Measurements from ENCODE around the gene ZNF2. TPM values are rescaled to one million over a fixed set of nuclear protein-coding genes. Genes with fewer than 3 reads are reported as not detected.
A peak's percentile ranks its signal among the peaks of the same experiment; 100 is the strongest.

Gene ZNF2
- total RNA-seq, 1 donor from 2014 or later, result 7.0 TPM

DNA sequence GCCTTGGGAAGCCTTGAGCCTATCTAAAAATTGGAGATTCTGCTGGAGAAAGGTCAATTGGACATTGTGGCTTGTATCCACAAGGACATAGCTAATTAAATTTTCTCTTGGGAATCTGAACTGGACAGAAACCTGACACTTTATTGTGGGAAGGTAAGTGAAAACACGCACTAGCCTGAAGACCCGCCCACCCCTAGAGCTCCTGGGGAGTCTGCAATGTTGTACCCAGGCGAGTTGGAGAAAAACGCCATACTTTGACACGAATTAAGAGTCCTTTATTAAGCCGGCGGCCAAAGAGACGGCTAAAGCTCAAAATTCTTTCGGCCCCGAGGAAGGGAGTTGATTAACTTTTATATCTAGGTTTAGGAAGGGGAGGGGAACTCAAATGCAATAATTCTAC lies 40.5 kb downstream of the ZNF2 start:
- H3K4me3 Mint-ChIP-seq, result peak overlapping the region; percentile 95
- peaks cover 31% of the 10 kb centered on the region for H3K4me1 Mint-ChIP-seq
- no peak overlapping the region for H3K27ac Mint-ChIP-seq (ENCODE audit: unreplicated experiment)
- peaks cover 21% of the 10 kb centered on the region for H3K9me3 Mint-ChIP-seq
- no peak for DNase-seq (ENCODE audit: low read depth, low spot score)
- H3K27me3 Mint-ChIP-seq (ENCODE audit: low read depth), result peaks cover 2% of the 10 kb centered on the region
- TF ChIP-seq, protein P1, sequence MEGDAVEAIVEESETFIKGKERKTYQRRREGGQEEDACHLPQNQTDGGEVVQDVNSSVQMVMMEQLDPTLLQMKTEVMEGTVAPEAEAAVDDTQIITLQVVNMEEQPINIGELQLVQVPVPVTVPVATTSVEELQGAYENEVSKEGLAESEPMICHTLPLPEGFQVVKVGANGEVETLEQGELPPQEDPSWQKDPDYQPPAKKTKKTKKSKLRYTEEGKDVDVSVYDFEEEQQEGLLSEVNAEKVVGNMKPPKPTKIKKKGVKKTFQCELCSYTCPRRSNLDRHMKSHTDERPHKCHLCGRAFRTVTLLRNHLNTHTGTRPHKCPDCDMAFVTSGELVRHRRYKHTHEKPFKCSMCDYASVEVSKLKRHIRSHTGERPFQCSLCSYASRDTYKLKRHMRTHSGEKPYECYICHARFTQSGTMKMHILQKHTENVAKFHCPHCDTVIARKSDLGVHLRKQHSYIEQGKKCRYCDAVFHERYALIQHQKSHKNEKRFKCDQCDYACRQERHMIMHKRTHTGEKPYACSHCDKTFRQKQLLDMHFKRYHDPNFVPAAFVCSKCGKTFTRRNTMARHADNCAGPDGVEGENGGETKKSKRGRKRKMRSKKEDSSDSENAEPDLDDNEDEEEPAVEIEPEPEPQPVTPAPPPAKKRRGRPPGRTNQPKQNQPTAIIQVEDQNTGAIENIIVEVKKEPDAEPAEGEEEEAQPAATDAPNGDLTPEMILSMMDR (conservative IDR thresholded peaks at IDR 0.05), result no peak
- peaks cover 35% of the 10 kb centered on the region for H3K36me3 Mint-ChIP-seq (ENCODE audit: low read depth)

DNA sequence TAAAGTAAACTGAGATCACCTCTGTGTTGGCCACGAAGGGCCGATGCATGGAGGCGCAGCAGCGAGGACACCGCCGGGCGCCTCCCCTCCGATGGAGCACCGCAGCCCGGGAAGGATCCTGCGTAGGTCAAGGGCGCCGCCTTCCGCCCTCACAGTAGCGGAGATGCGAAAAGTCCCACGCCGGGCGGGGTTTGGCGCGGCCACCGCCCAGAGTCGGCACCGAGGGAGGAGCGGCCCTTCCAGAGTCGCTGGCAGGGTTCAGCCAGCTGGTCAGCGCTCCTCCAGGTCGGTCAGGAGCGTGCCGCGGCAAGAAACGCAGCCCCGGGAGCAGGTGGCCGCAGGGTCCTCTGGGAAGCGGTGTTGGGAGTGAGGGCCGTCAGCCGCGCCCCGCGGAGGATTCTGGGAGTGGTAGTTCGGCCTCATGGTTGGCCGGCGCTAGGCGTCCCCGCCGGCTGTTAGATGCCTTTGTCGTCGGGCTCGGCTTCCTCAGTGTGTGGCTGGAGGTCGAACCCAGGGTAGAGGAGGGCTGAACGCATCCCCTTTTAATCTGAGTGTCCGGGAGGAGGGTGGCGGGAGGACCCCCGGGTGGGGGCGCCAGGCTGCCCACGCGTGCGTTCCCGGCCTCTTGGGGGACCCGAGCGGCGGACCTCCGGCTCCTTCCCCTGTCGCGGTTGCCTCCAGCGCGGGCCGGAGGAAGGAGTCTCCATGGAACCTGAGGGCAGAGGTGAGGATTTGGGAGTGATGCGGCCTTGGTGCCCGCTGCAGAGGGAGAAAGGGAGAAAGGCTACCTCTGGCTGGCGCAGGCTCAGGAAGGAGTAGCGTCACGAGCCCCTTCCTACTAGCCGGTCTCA lies 41.7 kb downstream of the ZNF2 start, which contains the start of gene ZNF892:
ZNF892 (plus strand) TSS at position 411 of the 851 bp plus-strand sequence; CDS start at position 706, 295 bp downstream.
- peak within 1 kb of the TSS; percentile 97 for H3K27ac Mint-ChIP-seq (ENCODE audit: unreplicated experiment)
- TF ChIP-seq, protein P1 (conservative IDR thresholded peaks at IDR 0.05), result peak; percentile 51
- H3K4me3 Mint-ChIP-seq, result peak within 1 kb of the TSS; percentile 95
- peaks cover 46% of the 10 kb centered on the region for H3K36me3 Mint-ChIP-seq (ENCODE audit: low read depth)
- DNase-seq (ENCODE audit: low read depth, low spot score), result peak; percentile 90
- peaks cover 31% of the 10 kb centered on the region for H3K4me1 Mint-ChIP-seq
- H3K9me3 Mint-ChIP-seq, result peaks cover 27% of the 10 kb centered on the region
- peaks cover 2% of the 10 kb centered on the region for H3K27me3 Mint-ChIP-seq (ENCODE audit: low read depth)

DNA sequence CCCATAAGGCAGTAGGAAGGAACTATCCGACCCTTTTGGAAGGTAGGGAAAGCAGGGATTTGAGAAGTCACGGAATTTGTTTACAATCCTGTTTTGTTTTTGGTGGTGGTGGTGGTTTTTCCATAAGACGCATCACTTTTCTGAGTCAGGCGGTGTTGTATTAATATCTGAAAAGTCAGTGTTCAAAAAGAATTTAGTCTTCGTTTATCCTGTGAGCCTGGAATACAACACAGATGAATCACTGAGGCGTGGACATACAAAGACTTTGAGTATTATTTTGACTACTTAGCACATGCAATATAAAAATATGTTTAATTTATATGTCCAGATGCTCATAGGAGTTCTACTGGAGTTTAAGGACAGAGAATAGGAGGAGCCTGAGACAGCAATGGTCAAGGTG lies 42.5 kb downstream of the ZNF2 start:
- TF ChIP-seq, protein P1 (conservative IDR thresholded peaks at IDR 0.05), result no peak
- Mint-ChIP-seq H3K4me1 (peaks cover 31% of the 10 kb centered on the region), H3K27ac (ENCODE audit: unreplicated experiment) (peak overlapping the region; percentile 97), H3K27me3 (ENCODE audit: low read depth) (peaks cover 2% of the 10 kb centered on the region), H3K9me3 (peaks cover 30% of the 10 kb centered on the region), H3K36me3 (ENCODE audit: low read depth) (peaks cover 54% of the 10 kb centered on the region), H3K4me3 (peak overlapping the region; percentile 95)
- no peak for DNase-seq (ENCODE audit: low read depth, low spot score)

DNA sequence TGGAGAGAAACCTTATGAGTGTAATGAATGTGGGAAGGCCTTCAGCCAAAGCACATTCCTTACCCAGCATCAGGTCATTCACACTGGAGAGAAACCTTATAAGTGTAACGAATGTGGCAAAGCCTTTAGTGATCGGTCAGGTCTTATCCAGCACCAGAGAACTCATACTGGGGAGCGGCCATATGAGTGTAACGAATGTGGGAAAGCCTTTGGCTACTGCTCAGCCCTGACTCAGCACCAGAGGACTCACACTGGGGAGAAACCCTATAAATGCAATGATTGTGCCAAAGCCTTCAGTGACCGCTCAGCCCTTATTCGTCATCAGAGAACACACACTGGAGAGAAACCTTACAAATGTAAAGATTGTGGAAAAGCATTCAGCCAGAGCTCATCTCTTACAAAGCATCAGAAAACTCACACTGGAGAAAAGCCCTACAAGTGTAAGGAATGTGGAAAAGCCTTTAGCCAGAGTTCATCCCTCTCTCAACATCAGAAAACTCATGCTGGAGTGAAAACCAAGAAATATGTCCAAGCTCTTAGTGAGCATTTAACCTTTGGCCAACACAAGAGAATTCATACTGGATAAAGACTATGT lies 49.5 kb downstream of the ZNF2 start:
- DNase-seq (ENCODE audit: low read depth, low spot score), result no peak
- H3K4me3 Mint-ChIP-seq, result no peak overlapping the region
- H3K36me3 Mint-ChIP-seq (ENCODE audit: low read depth), result peaks cover 95% of the 10 kb centered on the region
- H3K27me3 Mint-ChIP-seq (ENCODE audit: low read depth), result no peaks in the 10 kb centered on the region
- TF ChIP-seq, protein P1 (conservative IDR thresholded peaks at IDR 0.05), result no peak
- H3K4me1 Mint-ChIP-seq, result no peaks in the 10 kb centered on the region
- no peak overlapping the region for H3K27ac Mint-ChIP-seq (ENCODE audit: unreplicated experiment)
- peaks cover 48% of the 10 kb centered on the region for H3K9me3 Mint-ChIP-seq

DNA sequence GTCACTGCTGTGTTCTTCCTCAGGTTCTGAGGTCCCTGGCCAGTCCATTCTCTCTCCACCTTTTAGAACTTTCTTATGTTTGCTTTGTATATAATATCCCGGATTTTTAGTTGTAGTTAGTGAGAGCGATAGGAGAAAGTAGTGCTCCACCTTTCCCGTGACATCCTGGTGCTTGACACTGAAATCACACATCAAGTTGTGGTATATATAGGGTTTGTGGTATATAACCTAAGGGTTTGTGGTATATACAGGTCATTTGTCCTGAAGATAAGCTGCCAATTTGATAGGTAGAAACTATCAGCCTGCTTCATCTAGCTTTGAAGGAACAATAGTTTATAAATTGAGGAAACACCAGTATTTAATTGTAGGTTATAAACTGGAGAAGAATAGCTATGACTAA lies 54.8 kb downstream of the ZNF2 start:
- no peaks in the 10 kb centered on the region for H3K27me3 Mint-ChIP-seq (ENCODE audit: low read depth)
- H3K36me3 Mint-ChIP-seq (ENCODE audit: low read depth), result peaks cover 90% of the 10 kb centered on the region
- TF ChIP-seq, protein P1 (conservative IDR thresholded peaks at IDR 0.05), result no peak
- peaks cover 41% of the 10 kb centered on the region for H3K9me3 Mint-ChIP-seq
- H3K27ac Mint-ChIP-seq (ENCODE audit: unreplicated experiment), result no peak overlapping the region
- no peaks in the 10 kb centered on the region for H3K4me1 Mint-ChIP-seq
- DNase-seq (ENCODE audit: low read depth, low spot score), result no peak
- no peak overlapping the region for H3K4me3 Mint-ChIP-seq
